ENCODE data around the gene MORF4L2. TPM values are rescaled to one million over a fixed set of nuclear protein-coding genes. Genes with fewer than 3 reads are reported as not detected.

The MORF4L2 gene
- polyA plus RNA-seq, 1 of the 3 experiments (the other 2 are of a cell fraction), result 221 TPM

- H3K4me1 ChIP-seq (ENCODE audit: control insufficient read depth in 1 of 2, insufficient read depth in 2 of 2, low read depth in 1 of 2, low read length in 1 of 2), result peaks cover 1 to 3% of the 10 kb centered on the region in 2 experiments; a peak in 3 of 4 replicates
- ChIA-PET CTCF (interaction anchor here (0.5 to 1.9 kb wide), 27 partner anchors 8 to 274 kb away, joined by 3 to 13 read pairs (median 3); partner anchors contain the start of genes MORF4L2, TCEAL3 and TCEAL9), POLR2A (interaction anchor here (0.5 to 1.9 kb wide), 3 partner anchors 9 to 57 kb away, joined by 3 to 7 read pairs (median 7); partner anchors contain the start of gene MORF4L2)
- H2AFZ ChIP-seq (ENCODE audit: low read depth), result peak overlapping the region; percentile 60; the same call in 1 of the 2 replicates
- DNase-seq, result no peak
- peak overlapping the region; percentile 62 to 67 for H3K4me3 ChIP-seq (ENCODE audit: low read depth in 2 of 2, low read length in 1 of 2)
- H3K79me2 ChIP-seq (ENCODE audit: insufficient read depth), result peaks cover 6% of the 10 kb centered on the region; the same call in 1 of the 2 replicates
- no peaks in the 10 kb centered on the region for H3K36me3 ChIP-seq (replicated peaks in 1 of 2; ENCODE audit: control insufficient read depth in 1 of 2, insufficient read depth in 2 of 2, low read length in 1 of 2)
- H3K27ac ChIP-seq (ENCODE audit: low read depth in 2 of 2, low read length in 1 of 2), result peak overlapping the region; percentile 86 to 92
- H3K9me3 ChIP-seq, result no peaks in the 10 kb centered on the region
- H3K9ac ChIP-seq, result peak overlapping the region; percentile 79
- peaks cover 14% of the 10 kb centered on the region for H3F3A ChIP-seq (replicated peaks; ENCODE audit: insufficient read depth)
- 24% methylated on average over 6 of the region's 6 CpGs for WGBS (ENCODE audit: low lambda C conversion rate)
- H3K27me3 ChIP-seq (ENCODE audit: insufficient read depth), result no peaks in the 10 kb centered on the region; the same call in 1 of the 2 replicates
- no peaks in the 10 kb centered on the region for H3K9me2 ChIP-seq
- no peaks in the 10 kb centered on the region for H4K20me1 ChIP-seq (ENCODE audit: insufficient read depth)
- H3K4me2 ChIP-seq, result peak overlapping the region; percentile 82
- TF ChIP-seq EZH2phosphoT487 (IDR thresholded peaks at IDR 0.05; ENCODE audit: borderline replicate concordance, low read depth) (no peak), TEAD4 (IDR thresholded peaks at IDR 0.05; ENCODE audit: borderline replicate concordance, insufficient read depth) (no peak), POLR2AphosphoS5 (IDR thresholded peaks at IDR 0.05; ENCODE audit: low read depth, low read length) (no peak), FOXM1 (IDR thresholded peaks at IDR 0.05; ENCODE audit: low read depth) (no peak), MXI1 (IDR thresholded peaks at IDR 0.05; ENCODE audit: low read depth, low read length) (no peak), RCOR1 (IDR thresholded peaks at IDR 0.05; ENCODE audit: low read length) (no peak), RFX5 (IDR thresholded peaks at IDR 0.05; ENCODE audit: low read length) (no peak), PBX3 (IDR thresholded peaks at IDR 0.05) (no peak), SMC3 (IDR thresholded peaks at IDR 0.05; ENCODE audit: low read depth, low read length) (no peak), GABPA (IDR thresholded peaks at IDR 0.05; ENCODE audit: low read depth) (no peak), NFIC (IDR thresholded peaks at IDR 0.05; ENCODE audit: borderline replicate concordance) (no peak), FOXJ3 (CRISPR knock-in tag; IDR thresholded peaks at IDR 0.05) (no peak), TAF1 (IDR thresholded peaks at IDR 0.05; ENCODE audit: borderline replicate concordance, low read depth, low read length) (no peak), CTCF (IDR thresholded peaks at IDR 0.05) (no peak), TCF12 (IDR thresholded peaks at IDR 0.05) (no peak), YY1 (IDR thresholded peaks at IDR 0.05; ENCODE audit: low read depth) (no peak), RXRA (IDR thresholded peaks at IDR 0.05; ENCODE audit: borderline replicate concordance, low read depth) (no peak), IRF3 (IDR thresholded peaks at IDR 0.05; ENCODE audit: low read depth, low read length) (no peak)
- TF ChIP-seq, protein P1, sequence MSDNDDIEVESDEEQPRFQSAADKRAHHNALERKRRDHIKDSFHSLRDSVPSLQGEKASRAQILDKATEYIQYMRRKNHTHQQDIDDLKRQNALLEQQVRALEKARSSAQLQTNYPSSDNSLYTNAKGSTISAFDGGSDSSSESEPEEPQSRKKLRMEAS (IDR thresholded peaks at IDR 0.05; ENCODE audit: low read depth), result no peak
Observed at GRCh38 chrX:103630171-103630511, 56.4 kb downstream of the MORF4L2 start.
